Thyroid gland (tissue), 4 donors: ENCODE measurements around the gene CNTNAP5. TPM values are rescaled to one million over a fixed set of nuclear protein-coding genes. Genes with fewer than 3 reads are reported as not detected.

Experiments used
- DNase-seq, 2 donors: peaks; one replicate each; pipeline ENCODE4 v3.0.0-alpha.2; 2019
- H3K27ac ChIP-seq, 3 donors: fragments of 200-600 bp; sonication (generic); 1 replicate in 2 of 3; 2 replicates in 1 of 3; pipeline ENCODE4 v1.5.1; 2016 to 2019; ENCODE audit warnings: mild to moderate bottlenecking in 1 of 3, moderate library complexity in 1 of 3
- H3K27me3 ChIP-seq: fragments of 200-600 bp; sonication (generic); one replicate; pipeline ENCODE4 v1.5.1; 2019
- H3K36me3 ChIP-seq, 2 donors: fragments of 200-600 bp; sonication (generic); one replicate each; pipeline ENCODE4 v1.5.1; 2016 to 2019
- H3K4me1 ChIP-seq, 2 donors: fragments of 200-600 bp; sonication (generic); one replicate each; pipeline ENCODE4 v1.5.1; 2017 to 2019
- H3K4me3 ChIP-seq, 3 donors: fragments of 200-600 bp; sonication (generic); replicated peaks in 1 of 3; 1 replicate in 2 of 3; 2 replicates in 1 of 3; pipeline ENCODE4 v1.5.1; 2016; ENCODE audit warnings: mild to moderate bottlenecking in 1 of 3
- H3K9me3 ChIP-seq: fragments of 200-600 bp; sonication (generic); one replicate; pipeline ENCODE4 v1.5.1; 2017
- POLR2A ChIP-seq, 2 donors: fragments of 450-650 bp; IDR thresholded peaks; one replicate each; pipeline ENCODE4 v1.6.1; 2017; ENCODE audit warnings: antibody characterized with exemption in 2 of 2, mild to moderate bottlenecking in 2 of 2, moderate library complexity in 1 of 2
- WGBS, 2 donors: methylation state at CpG; one replicate each; pipeline ENCODE4 v1.1.5; 2017; 5-methylcytosine and 5-hydroxymethylcytosine counted together
- intact Hi-C: fragments of 100-400 bp; cut with DNase I; formaldehyde crosslinking; loops from one replicate; pipeline ENCODE4 v1.15.1; 2023
- total RNA-seq, 4 donors: library from RNA; depleted of rRNA; stranded (reverse); fragments of >200 nt; gene quantifications; one replicate each; pipeline ENCODE4 v1.2.3, GENCODE V29; 2016
- TF ChIP-seq, protein P1 (sequence below), 6 experiments: fragments of 200-600 bp in 3 of 6; fragments of 450-650 bp in 3 of 6; sonication (generic) in 3 of 6; IDR thresholded peaks; one replicate each; pipeline ENCODE4 v1.5.1; 2016 to 2019; ENCODE audit warnings: antibody characterized with exemption in 6 of 6, mild to moderate bottlenecking in 2 of 6, inconsistent platforms in 1 of 6, moderate library complexity in 1 of 6

Gene CNTNAP5
- total RNA-seq, 4 donors from 2014 or later, result not detected

GRCh38 chr2:124272261-124272841, 247.3 kb downstream of the CNTNAP5 start:
- intact Hi-C loops, result no loop called here
- H3K4me1 ChIP-seq, result no peaks in the 10 kb centered on the region
- no peak for TF ChIP-seq POLR2A (IDR thresholded peaks at IDR 0.05)
- TF ChIP-seq, protein P1, sequence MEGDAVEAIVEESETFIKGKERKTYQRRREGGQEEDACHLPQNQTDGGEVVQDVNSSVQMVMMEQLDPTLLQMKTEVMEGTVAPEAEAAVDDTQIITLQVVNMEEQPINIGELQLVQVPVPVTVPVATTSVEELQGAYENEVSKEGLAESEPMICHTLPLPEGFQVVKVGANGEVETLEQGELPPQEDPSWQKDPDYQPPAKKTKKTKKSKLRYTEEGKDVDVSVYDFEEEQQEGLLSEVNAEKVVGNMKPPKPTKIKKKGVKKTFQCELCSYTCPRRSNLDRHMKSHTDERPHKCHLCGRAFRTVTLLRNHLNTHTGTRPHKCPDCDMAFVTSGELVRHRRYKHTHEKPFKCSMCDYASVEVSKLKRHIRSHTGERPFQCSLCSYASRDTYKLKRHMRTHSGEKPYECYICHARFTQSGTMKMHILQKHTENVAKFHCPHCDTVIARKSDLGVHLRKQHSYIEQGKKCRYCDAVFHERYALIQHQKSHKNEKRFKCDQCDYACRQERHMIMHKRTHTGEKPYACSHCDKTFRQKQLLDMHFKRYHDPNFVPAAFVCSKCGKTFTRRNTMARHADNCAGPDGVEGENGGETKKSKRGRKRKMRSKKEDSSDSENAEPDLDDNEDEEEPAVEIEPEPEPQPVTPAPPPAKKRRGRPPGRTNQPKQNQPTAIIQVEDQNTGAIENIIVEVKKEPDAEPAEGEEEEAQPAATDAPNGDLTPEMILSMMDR (IDR thresholded peaks at IDR 0.05), result no peak
- DNase-seq, result no peak
- 66 to 76% methylated on average over 1 of the region's 1 CpG for WGBS, 2 donors
- H3K27me3 ChIP-seq, result no peaks in the 10 kb centered on the region
- no peak overlapping the region for H3K4me3 ChIP-seq
- no peak overlapping the region for H3K27ac ChIP-seq
- H3K9me3 ChIP-seq, result no peaks in the 10 kb centered on the region
- H3K36me3 ChIP-seq, result no peaks in the 10 kb centered on the region

GRCh38 chr2:124281541-124281940, 256.5 kb downstream of the CNTNAP5 start:
- Histone ChIP-seq H3K9me3 (no peaks in the 10 kb centered on the region), H3K36me3 (no peaks in the 10 kb centered on the region), H3K4me3 (no peak overlapping the region), H3K27me3 (no peaks in the 10 kb centered on the region), H3K27ac (no peak overlapping the region), H3K4me1 (no peaks in the 10 kb centered on the region)
- 69 to 72% methylated on average over 10 of the region's 10 CpGs for WGBS, 2 donors
- intact Hi-C loops, result no loop called here
- no peak for TF ChIP-seq POLR2A (IDR thresholded peaks at IDR 0.05)
- TF ChIP-seq, protein P1 (IDR thresholded peaks at IDR 0.05), result no peak
- DNase-seq, result no peak

DNA sequence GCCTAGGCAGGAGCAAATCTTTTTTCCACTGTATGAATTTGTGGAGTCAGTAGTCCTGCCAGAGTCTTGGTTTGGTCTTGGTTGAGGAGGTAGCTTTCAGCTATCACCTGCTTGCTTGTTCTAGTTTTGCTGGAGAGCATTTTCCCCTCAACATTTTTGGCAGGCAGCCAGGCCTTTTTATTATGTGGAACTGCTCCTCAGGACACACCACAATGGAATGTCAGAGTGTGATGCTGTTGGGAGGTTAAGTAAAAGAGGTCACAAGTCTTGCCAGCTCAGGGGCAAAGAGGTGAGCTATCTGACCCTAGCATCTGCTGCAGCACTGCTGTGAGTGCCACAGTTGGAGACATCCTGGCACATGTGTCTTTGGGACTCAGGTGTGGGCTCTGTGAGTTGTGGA, 258.0 kb downstream of the CNTNAP5 start:
- intact Hi-C loops, result no loop called here
- Histone ChIP-seq H3K4me1 (no peaks in the 10 kb centered on the region), H3K36me3 (no peaks in the 10 kb centered on the region), H3K27ac (no peak overlapping the region), H3K4me3 (no peak overlapping the region), H3K9me3 (no peaks in the 10 kb centered on the region), H3K27me3 (no peaks in the 10 kb centered on the region)
- no peak for TF ChIP-seq POLR2A (IDR thresholded peaks at IDR 0.05)
- TF ChIP-seq, protein P1 (IDR thresholded peaks at IDR 0.05), result no peak
- DNase-seq, result peak; percentile 10 to 23

DNA sequence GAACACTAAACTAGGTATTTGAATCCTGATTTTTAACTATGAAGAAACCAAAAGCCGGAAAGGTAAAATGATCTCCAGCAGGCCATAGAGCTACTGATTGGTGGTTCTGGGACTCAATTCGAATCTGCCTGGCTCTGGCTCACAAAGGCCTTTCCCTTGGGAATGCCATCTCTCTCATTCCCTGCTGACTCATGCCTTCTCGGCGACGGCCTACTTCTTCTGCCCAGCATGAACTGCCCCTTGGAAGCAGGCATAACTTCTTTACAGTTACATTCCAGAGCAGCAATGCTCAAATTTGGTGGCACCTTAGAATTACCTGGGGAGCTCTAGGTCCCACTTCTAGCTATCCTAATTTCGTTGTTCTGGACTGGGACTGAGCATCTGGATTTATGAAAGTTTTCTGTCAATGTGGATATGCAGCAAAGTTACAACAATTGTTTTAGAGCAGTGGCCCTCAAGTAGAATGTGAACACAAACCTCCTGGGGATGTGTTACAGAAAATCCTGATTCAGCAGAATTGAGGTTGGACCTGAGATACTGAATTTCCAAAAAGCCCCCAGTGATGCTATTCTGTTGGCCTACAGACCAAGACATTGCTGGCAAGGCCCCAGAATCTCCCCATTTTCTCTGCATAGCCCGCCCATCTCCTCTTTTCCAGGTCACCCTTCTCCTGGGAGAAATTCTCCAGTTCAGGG, 261.1 kb downstream of the CNTNAP5 start:
- Histone ChIP-seq H3K27ac (no peak overlapping the region), H3K27me3 (no peaks in the 10 kb centered on the region), H3K9me3 (no peaks in the 10 kb centered on the region), H3K36me3 (no peaks in the 10 kb centered on the region), H3K4me1 (no peaks in the 10 kb centered on the region), H3K4me3 (no peak overlapping the region)
- TF ChIP-seq, protein P1 (IDR thresholded peaks at IDR 0.05), result no peak
- TF ChIP-seq POLR2A (IDR thresholded peaks at IDR 0.05), result no peak
- no peak for DNase-seq
- 79 to 88% methylated on average over 7 of the region's 7 CpGs for WGBS, 2 donors
- intact Hi-C loops, result no loop called here

DNA sequence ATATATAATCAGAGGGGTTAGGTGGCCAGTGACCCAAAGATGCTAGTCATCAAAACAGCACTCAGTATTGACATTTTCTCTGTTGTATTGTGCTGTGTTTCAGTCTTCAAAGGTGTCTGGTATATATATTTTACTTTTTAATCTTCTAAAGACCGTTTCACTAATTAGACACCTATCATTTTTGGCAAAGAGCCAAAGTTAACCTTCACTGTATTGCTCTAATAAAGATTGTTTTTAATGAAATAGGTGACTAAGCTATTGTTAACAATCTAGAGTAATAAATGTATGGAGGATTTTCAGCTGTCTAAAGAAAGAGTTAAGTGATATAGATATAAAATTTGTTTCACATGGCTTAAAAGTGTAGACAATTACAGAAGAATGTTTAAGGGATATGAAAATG, 264.0 kb downstream of the CNTNAP5 start:
- TF ChIP-seq POLR2A (IDR thresholded peaks at IDR 0.05), result no peak
- TF ChIP-seq, protein P1 (IDR thresholded peaks at IDR 0.05), result no peak
- 58 to 66% methylated on average over 1 of the region's 1 CpG for WGBS, 2 donors
- no peak for DNase-seq
- Histone ChIP-seq H3K27ac (no peak overlapping the region), H3K4me3 (no peak overlapping the region), H3K36me3 (no peaks in the 10 kb centered on the region), H3K27me3 (no peaks in the 10 kb centered on the region), H3K9me3 (no peaks in the 10 kb centered on the region), H3K4me1 (no peaks in the 10 kb centered on the region)
- intact Hi-C loops, result no loop called here
